ENCODE data around the gene PTPRN2.
"Not testable (repeated sequence)": the region's sequence is repeated elsewhere in the genome, so short reads cannot be mapped to it uniquely, and the experiment has no call there.

PTPRN2 gene

GRCh38 chr7:157850481-157851444 lies 736.9 kb downstream of the PTPRN2 start:
- TF ChIP-seq CTCF (IDR thresholded peaks at IDR 0.05; ENCODE audit: borderline replicate concordance, insufficient read depth, low read depth, low read length) = no peak
- no peak overlapping the region for H3K4me3 ChIP-seq (ENCODE audit: low read depth, low read length)

- no peak for TF ChIP-seq CTCF (IDR thresholded peaks at IDR 0.05; ENCODE audit: borderline replicate concordance, insufficient read depth, low read depth, low read length)
- no peak overlapping the region for H3K4me3 ChIP-seq (ENCODE audit: low read depth, low read length)
Measured at GRCh38 chr7:157849726-157850125, 737.9 kb downstream of the PTPRN2 start.

- H3K4me3 ChIP-seq (ENCODE audit: low read depth, low read length) = no peak overlapping the region
Measured at GRCh38 chr7:157849341-157849596, 738.4 kb downstream of the PTPRN2 start.

GRCh38 chr7:157848508-157849340 lies 738.9 kb downstream of the PTPRN2 start:
- TF ChIP-seq CTCF (IDR thresholded peaks at IDR 0.05; ENCODE audit: borderline replicate concordance, insufficient read depth, low read depth, low read length) = no peak
- H3K4me3 ChIP-seq (ENCODE audit: low read depth, low read length) = no peak overlapping the region

More at GRCh38 chr7:157849341-157849596, 738.4 kb downstream of the PTPRN2 start:
- TF ChIP-seq CTCF (IDR thresholded peaks at IDR 0.05; ENCODE audit: borderline replicate concordance, insufficient read depth, low read depth, low read length) = no peak

- H3K4me3 ChIP-seq (ENCODE audit: low read depth, low read length) = not testable (repeated sequence)
Measured at GRCh38 chr7:157847756-157848487, 739.7 kb downstream of the PTPRN2 start.

GRCh38 chr7:157846746-157847145 lies 740.9 kb downstream of the PTPRN2 start:
- not testable (repeated sequence) for H3K4me3 ChIP-seq (ENCODE audit: low read depth, low read length)

GRCh38 chr7:157846271-157846670 lies 741.4 kb downstream of the PTPRN2 start:
- H3K4me3 ChIP-seq (ENCODE audit: low read depth, low read length) = no peak overlapping the region
- no peak for TF ChIP-seq CTCF (IDR thresholded peaks at IDR 0.05; ENCODE audit: borderline replicate concordance, insufficient read depth, low read depth, low read length)
